Erythroblast (primary cell): ENCODE data around the gene PTPRT.

ENCODE experiments used
- GATA1 ChIP-seq: IDR thresholded peaks from 2 replicates; pipeline ENCODE4 v1.6.1; 2011; ENCODE audit warnings: low read depth, mild to moderate bottlenecking, control low read depth, low read length, moderate library complexity
- POLR2A ChIP-seq: IDR thresholded peaks from 2 replicates; pipeline ENCODE4 v1.6.1; 2011; ENCODE audit warnings: mild to moderate bottlenecking, low read length

GRCh38 chr20:43022081-43022480 lies 167.6 kb downstream of the PTPRT start:
- no peak for TF ChIP-seq POLR2A
- TF ChIP-seq GATA1, result no peak
